Measurements from ENCODE around the gene SPOCK1. TPM values are rescaled to one million over a fixed set of nuclear protein-coding genes. Genes with fewer than 3 reads are reported as not detected.

Gene SPOCK1
- total and polyA plus RNA-seq, 2 experiments from 2014 or later, result 8.2 to 10.5 TPM

DNA sequence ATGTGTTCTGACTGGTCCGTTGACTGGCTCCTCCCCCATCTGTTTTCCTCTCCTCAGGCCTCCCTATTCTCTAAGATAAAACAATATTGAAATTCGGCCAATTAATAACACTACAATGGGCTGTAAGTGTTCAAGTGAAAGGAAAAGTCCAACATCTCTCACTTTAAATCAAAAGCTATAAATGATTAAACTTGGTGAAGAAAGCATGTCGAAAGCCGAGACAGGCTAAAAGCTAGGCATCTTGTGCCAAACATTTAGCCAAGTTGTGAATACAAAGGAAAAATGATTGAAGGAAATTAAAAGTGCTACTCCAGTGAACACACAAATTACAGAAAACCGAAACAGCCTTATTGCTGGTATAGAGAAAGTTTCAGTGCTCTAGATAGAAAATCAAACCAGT lies 310.6 kb downstream of the SPOCK1 start:
- Mint-ChIP-seq H3K27me3 (ENCODE audit: insufficient read depth, low read depth, poor library complexity) (peaks cover 1% of the 10 kb centered on the region), H3K9me3 (no peaks in the 10 kb centered on the region), H3K36me3 (ENCODE audit: low read depth) (no peaks in the 10 kb centered on the region), H3K4me1 (no peaks in the 10 kb centered on the region), H3K4me3 (no peak overlapping the region), H3K27ac (no peak overlapping the region)
- H3K79me2 ChIP-seq (replicated peaks; ENCODE audit: insufficient read depth), result no peaks in the 10 kb centered on the region
- TF ChIP-seq STAT1 (IDR thresholded peaks at IDR 0.05; ENCODE audit: unreplicated experiment), result no peak
- no peak for TF ChIP-seq POLR2AphosphoS5 (IDR thresholded peaks at IDR 0.05; ENCODE audit: low read depth)
- TF ChIP-seq ZNF331 (CRISPR knock-in tag; IDR thresholded peaks at IDR 0.05; ENCODE audit: low read depth), result no peak
- no peak overlapping the region for H2AFZ ChIP-seq
- DNase-seq (ENCODE audit: low spot score) (no peak), ATAC-seq (no peak)
- H3F3A ChIP-seq (replicated peaks; ENCODE audit: low read depth), result no peaks in the 10 kb centered on the region
- peaks cover 7% of the 10 kb centered on the region; the same call in 1 of the 2 replicates for H3K9me2 ChIP-seq (ENCODE audit: insufficient read depth)
- no peaks in the 10 kb centered on the region for H4K20me1 ChIP-seq (replicated peaks; ENCODE audit: insufficient read depth)
- H3K4me1 ChIP-seq (ENCODE audit: insufficient read depth), result no peaks in the 10 kb centered on the region
- H3K4me3 ChIP-seq, result no peak overlapping the region
- no peaks in the 10 kb centered on the region for H3K36me3 ChIP-seq (ENCODE audit: insufficient read depth)
- no peak overlapping the region for H3K4me2 ChIP-seq
- H3K27me3 ChIP-seq (ENCODE audit: insufficient read depth), result no peaks in the 10 kb centered on the region
- H3K27ac ChIP-seq (ENCODE audit: low read depth), result no peak overlapping the region

DNA sequence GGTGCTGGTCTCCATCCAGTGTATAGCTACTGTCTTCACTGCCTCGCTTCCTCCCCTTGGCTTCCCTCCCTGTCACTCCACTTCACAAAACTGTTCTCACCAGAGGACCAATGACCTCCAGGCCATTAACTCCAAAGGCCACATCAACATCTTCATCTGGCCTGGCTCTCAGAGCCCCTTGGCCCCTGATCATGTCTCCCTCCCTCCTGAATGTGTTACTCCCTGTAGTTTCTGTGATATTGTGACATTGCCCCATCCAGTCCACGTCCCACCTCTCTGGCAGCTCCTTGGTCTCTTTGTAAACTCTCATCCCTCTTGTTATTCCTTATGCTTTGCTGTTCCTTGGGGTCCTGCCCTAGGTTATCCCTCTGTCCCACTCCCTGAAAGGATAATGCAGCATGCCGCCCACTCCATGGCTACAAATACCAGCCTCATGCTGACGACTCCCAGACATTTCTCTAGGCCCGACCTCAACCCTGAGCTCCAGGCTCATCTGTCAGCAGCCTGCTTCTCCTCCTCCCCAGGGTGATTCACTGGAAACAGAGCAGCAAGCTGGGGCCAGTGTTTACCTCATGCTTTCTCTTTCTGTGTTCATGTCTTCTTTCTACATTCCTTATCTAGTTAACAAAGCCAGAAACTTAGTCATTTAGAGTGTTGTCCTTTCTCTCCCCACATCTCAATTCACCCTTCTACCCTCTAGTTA lies 312.2 kb downstream of the SPOCK1 start:
- ATAC-seq, result no peak
- Histone ChIP-seq H3K4me1 (ENCODE audit: insufficient read depth) (no peaks in the 10 kb centered on the region), H3K4me2 (no peak overlapping the region), H3K4me3 (no peak overlapping the region), H3K27ac (ENCODE audit: low read depth) (no peak overlapping the region), H3K9me2 (ENCODE audit: insufficient read depth) (peaks cover 7% of the 10 kb centered on the region; the same call in 1 of the 2 replicates), H3K27me3 (ENCODE audit: insufficient read depth) (no peaks in the 10 kb centered on the region), H2AFZ (no peak overlapping the region), H4K20me1 (replicated peaks; ENCODE audit: insufficient read depth) (no peaks in the 10 kb centered on the region), H3F3A (replicated peaks; ENCODE audit: low read depth) (no peaks in the 10 kb centered on the region), H3K79me2 (replicated peaks; ENCODE audit: insufficient read depth) (no peaks in the 10 kb centered on the region), H3K36me3 (ENCODE audit: insufficient read depth) (no peaks in the 10 kb centered on the region)
- DNase-seq (ENCODE audit: low spot score), result no peak
- no peak overlapping the region for H3K4me3 Mint-ChIP-seq
- peaks cover 1% of the 10 kb centered on the region for H3K27me3 Mint-ChIP-seq (ENCODE audit: insufficient read depth, low read depth, poor library complexity)
- H3K36me3 Mint-ChIP-seq (ENCODE audit: low read depth), result no peaks in the 10 kb centered on the region
- no peaks in the 10 kb centered on the region; the same call in 2 of the 3 replicates for H3K4me1 Mint-ChIP-seq
- no peaks in the 10 kb centered on the region for H3K9me3 Mint-ChIP-seq
- H3K27ac Mint-ChIP-seq, result no peak overlapping the region
- TF ChIP-seq, protein P1, sequence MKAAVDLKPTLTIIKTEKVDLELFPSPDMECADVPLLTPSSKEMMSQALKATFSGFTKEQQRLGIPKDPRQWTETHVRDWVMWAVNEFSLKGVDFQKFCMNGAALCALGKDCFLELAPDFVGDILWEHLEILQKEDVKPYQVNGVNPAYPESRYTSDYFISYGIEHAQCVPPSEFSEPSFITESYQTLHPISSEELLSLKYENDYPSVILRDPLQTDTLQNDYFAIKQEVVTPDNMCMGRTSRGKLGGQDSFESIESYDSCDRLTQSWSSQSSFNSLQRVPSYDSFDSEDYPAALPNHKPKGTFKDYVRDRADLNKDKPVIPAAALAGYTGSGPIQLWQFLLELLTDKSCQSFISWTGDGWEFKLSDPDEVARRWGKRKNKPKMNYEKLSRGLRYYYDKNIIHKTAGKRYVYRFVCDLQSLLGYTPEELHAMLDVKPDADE (IDR thresholded peaks at IDR 0.05), result no peak
- TF ChIP-seq ZNF331 (CRISPR knock-in tag; IDR thresholded peaks at IDR 0.05; ENCODE audit: low read depth), result no peak
- TF ChIP-seq, protein P2, sequence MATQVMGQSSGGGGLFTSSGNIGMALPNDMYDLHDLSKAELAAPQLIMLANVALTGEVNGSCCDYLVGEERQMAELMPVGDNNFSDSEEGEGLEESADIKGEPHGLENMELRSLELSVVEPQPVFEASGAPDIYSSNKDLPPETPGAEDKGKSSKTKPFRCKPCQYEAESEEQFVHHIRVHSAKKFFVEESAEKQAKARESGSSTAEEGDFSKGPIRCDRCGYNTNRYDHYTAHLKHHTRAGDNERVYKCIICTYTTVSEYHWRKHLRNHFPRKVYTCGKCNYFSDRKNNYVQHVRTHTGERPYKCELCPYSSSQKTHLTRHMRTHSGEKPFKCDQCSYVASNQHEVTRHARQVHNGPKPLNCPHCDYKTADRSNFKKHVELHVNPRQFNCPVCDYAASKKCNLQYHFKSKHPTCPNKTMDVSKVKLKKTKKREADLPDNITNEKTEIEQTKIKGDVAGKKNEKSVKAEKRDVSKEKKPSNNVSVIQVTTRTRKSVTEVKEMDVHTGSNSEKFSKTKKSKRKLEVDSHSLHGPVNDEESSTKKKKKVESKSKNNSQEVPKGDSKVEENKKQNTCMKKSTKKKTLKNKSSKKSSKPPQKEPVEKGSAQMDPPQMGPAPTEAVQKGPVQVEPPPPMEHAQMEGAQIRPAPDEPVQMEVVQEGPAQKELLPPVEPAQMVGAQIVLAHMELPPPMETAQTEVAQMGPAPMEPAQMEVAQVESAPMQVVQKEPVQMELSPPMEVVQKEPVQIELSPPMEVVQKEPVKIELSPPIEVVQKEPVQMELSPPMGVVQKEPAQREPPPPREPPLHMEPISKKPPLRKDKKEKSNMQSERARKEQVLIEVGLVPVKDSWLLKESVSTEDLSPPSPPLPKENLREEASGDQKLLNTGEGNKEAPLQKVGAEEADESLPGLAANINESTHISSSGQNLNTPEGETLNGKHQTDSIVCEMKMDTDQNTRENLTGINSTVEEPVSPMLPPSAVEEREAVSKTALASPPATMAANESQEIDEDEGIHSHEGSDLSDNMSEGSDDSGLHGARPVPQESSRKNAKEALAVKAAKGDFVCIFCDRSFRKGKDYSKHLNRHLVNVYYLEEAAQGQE (IDR thresholded peaks at IDR 0.05; ENCODE audit: unreplicated experiment), result no peak
- TF ChIP-seq EZH2phosphoT487 (IDR thresholded peaks at IDR 0.05; ENCODE audit: unreplicated experiment), result no peak
- TF ChIP-seq, protein P3, sequence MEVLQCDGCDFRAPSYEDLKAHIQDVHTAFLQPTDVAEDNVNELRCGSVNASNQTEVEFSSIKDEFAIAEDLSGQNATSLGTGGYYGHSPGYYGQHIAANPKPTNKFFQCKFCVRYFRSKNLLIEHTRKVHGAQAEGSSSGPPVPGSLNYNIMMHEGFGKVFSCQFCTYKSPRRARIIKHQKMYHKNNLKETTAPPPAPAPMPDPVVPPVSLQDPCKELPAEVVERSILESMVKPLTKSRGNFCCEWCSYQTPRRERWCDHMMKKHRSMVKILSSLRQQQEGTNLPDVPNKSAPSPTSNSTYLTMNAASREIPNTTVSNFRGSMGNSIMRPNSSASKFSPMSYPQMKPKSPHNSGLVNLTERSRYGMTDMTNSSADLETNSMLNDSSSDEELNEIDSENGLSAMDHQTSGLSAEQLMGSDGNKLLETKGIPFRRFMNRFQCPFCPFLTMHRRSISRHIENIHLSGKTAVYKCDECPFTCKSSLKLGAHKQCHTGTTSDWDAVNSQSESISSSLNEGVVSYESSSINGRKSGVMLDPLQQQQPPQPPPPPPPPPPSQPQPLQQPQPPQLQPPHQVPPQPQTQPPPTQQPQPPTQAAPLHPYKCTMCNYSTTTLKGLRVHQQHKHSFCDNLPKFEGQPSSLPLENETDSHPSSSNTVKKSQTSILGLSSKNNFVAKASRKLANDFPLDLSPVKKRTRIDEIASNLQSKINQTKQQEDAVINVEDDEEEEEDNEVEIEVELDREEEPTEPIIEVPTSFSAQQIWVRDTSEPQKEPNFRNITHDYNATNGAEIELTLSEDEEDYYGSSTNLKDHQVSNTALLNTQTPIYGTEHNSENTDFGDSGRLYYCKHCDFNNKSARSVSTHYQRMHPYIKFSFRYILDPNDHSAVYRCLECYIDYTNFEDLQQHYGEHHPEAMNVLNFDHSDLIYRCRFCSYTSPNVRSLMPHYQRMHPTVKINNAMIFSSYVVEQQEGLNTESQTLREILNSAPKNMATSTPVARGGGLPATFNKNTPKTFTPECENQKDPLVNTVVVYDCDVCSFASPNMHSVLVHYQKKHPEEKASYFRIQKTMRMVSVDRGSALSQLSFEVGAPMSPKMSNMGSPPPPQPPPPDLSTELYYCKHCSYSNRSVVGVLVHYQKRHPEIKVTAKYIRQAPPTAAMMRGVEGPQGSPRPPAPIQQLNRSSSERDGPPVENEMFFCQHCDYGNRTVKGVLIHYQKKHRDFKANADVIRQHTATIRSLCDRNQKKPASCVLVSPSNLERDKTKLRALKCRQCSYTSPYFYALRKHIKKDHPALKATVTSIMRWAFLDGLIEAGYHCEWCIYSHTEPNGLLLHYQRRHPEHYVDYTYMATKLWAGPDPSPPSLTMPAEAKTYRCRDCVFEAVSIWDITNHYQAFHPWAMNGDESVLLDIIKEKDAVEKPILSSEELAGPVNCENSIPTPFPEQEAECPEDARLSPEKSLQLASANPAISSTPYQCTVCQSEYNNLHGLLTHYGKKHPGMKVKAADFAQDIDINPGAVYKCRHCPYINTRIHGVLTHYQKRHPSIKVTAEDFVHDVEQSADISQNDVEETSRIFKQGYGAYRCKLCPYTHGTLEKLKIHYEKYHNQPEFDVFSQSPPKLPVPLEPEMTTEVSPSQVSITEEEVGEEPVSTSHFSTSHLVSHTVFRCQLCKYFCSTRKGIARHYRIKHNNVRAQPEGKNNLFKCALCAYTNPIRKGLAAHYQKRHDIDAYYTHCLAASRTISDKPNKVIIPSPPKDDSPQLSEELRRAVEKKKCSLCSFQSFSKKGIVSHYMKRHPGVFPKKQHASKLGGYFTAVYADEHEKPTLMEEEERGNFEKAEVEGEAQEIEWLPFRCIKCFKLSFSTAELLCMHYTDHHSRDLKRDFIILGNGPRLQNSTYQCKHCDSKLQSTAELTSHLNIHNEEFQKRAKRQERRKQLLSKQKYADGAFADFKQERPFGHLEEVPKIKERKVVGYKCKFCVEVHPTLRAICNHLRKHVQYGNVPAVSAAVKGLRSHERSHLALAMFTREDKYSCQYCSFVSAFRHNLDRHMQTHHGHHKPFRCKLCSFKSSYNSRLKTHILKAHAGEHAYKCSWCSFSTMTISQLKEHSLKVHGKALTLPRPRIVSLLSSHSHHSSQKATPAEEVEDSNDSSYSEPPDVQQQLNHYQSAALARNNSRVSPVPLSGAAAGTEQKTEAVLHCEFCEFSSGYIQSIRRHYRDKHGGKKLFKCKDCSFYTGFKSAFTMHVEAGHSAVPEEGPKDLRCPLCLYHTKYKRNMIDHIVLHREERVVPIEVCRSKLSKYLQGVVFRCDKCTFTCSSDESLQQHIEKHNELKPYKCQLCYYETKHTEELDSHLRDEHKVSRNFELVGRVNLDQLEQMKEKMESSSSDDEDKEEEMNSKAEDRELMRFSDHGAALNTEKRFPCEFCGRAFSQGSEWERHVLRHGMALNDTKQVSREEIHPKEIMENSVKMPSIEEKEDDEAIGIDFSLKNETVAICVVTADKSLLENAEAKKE (CRISPR knock-in tag; IDR thresholded peaks at IDR 0.05), result no peak

Measured in GM23338 (cell line).